ENCODE data around the gene LDLRAD4.
A peak's percentile ranks its signal among the peaks of the same experiment; 100 is the strongest.

Gene LDLRAD4

GRCh38 chr18:13376298-13376840 lies 157.8 kb downstream of the LDLRAD4 start:
- no peak for DNase-seq

GRCh38 chr18:13376841-13377351 lies 158.3 kb downstream of the LDLRAD4 start:
- DNase-seq = peak; percentile 42

GRCh38 chr18:13377496-13377895 lies 158.9 kb downstream of the LDLRAD4 start:
- DNase-seq = no peak

GRCh38 chr18:13378150-13378549 lies 159.6 kb downstream of the LDLRAD4 start:
- DNase-seq = no peak

GRCh38 chr18:13379062-13379865 lies 160.7 kb downstream of the LDLRAD4 start:
- no peak for DNase-seq

- DNase-seq = no peak
Observed at GRCh38 chr18:13379930-13380690, 161.6 kb downstream of the LDLRAD4 start.

GRCh38 chr18:13380691-13381070 lies 162.1 kb downstream of the LDLRAD4 start:
- no peak for DNase-seq

- no peak for DNase-seq
Observed at GRCh38 chr18:13381331-13381730, 162.8 kb downstream of the LDLRAD4 start.

- DNase-seq = no peak
Observed at GRCh38 chr18:13381944-13382365, 163.4 kb downstream of the LDLRAD4 start.

- DNase-seq = no peak
Observed at GRCh38 chr18:13382366-13382953, 163.9 kb downstream of the LDLRAD4 start.

GRCh38 chr18:13382954-13383827 lies 164.6 kb downstream of the LDLRAD4 start:
- no peak for DNase-seq

- DNase-seq = no peak
Observed at GRCh38 chr18:13386891-13387801, 168.6 kb downstream of the LDLRAD4 start.

GRCh38 chr18:13387855-13388548 lies 169.4 kb downstream of the LDLRAD4 start:
- no peak for DNase-seq

- no peak for DNase-seq
Observed at GRCh38 chr18:13388586-13389490, 170.3 kb downstream of the LDLRAD4 start.

- no peak for DNase-seq
Observed at GRCh38 chr18:13389491-13390131, 171.1 kb downstream of the LDLRAD4 start.

- DNase-seq = no peak
Observed at GRCh38 chr18:13390196-13390595, 171.6 kb downstream of the LDLRAD4 start.

GRCh38 chr18:13390711-13391110 lies 172.2 kb downstream of the LDLRAD4 start:
- DNase-seq = no peak

GRCh38 chr18:13392029-13392750 lies 173.6 kb downstream of the LDLRAD4 start:
- DNase-seq = no peak

All from SHP77 treated with DMSO at 0.1 percent for 48 hours (cell line).